GM19238 (cell line): Measurements from ENCODE around the gene PCBD1.

Experiments used
- DNase-seq: peaks from one replicate; pipeline ENCODE4 v3.0.0; 2011; ENCODE audit warnings: low spot score; ENCODE audit not compliant: insufficient read length

The PCBD1 gene

GRCh38 chr10:70902661-70903261 is 14.4 kb upstream of the PCBD1 start:
- no peak for DNase-seq

GRCh38 chr10:70901276-70901878 is 13.0 kb upstream of the PCBD1 start:
- DNase-seq, result no peak

DNA sequence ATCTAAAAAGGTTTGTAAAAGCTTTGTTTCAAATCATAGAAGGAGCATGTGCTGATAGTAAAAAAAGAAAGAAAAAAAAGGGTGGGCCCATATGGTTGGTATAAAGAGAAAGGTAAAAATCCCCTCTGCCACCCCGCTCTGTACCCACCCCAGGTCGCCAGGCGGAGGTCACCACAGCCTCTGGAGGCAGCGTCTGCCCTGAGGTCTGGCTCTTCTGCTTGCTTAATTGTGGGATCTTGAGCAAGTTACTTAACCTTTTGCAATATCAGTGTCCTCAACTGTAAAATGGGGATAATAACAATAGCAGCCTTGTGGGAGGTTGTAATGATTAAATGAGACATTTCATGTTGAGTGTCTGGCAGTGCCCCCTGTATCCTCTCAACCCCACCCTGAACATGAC is 10.7 kb upstream of the PCBD1 start:
- DNase-seq, result no peak

DNA sequence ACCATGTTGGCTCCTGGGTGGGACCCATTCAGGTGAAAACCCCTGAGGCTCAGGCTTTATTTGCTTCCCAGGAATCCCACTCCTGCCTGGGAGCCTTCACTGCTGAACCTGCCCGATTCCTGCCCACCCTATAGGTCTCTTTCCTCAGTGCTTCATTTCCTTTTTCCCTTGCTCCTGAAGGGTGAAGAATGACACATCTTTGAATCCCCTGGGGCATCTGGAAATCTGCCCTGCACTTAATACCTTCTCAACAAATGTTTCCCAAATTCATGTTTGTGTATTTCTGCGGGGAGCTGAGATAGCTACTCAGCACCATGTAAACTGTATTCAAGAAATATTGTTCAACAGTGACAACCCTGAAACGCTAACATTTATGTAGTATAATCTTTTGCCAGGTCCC is 10.3 kb upstream of the PCBD1 start:
- no peak for DNase-seq

GRCh38 chr10:70896551-70896950 is 8.2 kb upstream of the PCBD1 start:
- no peak for DNase-seq

- no peak for DNase-seq
These were observed 6.1 kb upstream of the PCBD1 start for GRCh38 chr10:70894416-70894815.

GRCh38 chr10:70893227-70894006 is 5.1 kb upstream of the PCBD1 start:
- DNase-seq, result no peak

DNA sequence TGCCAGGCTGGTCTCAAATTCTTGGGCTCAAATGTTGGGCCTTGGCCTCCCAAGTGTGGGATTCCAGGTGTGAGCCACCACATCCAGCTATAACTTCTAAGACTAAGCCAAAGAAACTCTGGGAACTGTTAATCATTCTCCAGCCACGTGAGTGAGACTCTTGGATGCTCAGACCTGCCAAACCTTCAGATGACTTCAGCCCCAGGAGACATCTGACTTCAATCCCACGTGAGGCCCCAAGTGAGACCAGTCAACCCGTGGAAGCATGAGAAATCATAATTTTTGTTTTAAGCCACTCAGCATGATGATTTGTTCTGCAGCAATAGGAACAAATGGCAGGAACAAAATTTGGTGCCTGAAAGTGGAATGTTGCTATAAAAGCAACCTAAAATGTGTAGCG is 4.3 kb upstream of the PCBD1 start:
- no peak for DNase-seq

DNA sequence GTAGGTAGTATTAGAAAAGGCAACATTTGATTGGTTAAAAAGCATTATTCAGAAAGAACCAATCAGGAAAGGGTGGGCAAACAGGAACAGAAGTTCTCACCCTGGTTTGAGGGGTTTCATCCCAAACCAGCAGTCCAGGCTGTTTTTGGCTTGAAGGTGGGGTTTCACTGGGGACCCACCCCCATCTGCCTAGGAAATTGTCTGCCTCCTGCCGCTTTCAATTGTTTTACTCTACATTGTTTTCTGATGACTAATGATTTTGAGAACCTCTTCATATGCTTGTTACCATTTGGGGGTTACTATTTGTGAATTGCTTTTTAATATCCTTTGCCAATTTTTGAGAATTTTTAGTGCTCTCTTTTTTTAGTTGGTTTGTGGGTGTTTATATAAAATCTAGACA is 3.3 kb upstream of the PCBD1 start:
- DNase-seq, result no peak

- DNase-seq, result no peak
These were observed 2.6 kb upstream of the PCBD1 start for GRCh38 chr10:70890917-70891431.

DNA sequence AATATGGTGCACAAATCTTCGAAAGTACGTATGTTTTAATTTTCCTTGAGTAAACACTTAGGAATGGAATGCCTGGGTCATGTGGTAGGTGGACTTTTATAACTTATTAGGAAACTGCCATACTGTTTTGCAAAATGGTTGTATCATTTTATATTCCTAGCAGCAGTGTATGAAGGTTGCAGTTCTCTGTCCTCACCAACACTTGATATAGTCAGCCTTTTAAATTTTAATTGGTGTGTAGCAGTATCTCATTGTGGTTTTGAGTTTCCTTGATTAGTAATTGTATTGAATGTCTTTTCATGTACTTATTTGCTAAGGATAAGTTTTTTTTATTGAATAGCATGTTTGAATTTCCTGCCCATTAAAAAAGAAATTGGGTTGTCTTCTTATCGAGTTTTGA is 926 bp upstream of the PCBD1 start:
- DNase-seq, result no peak

GRCh38 chr10:70886921-70887665 is 1.3 kb downstream of the PCBD1 start:
- no peak for DNase-seq

DNA sequence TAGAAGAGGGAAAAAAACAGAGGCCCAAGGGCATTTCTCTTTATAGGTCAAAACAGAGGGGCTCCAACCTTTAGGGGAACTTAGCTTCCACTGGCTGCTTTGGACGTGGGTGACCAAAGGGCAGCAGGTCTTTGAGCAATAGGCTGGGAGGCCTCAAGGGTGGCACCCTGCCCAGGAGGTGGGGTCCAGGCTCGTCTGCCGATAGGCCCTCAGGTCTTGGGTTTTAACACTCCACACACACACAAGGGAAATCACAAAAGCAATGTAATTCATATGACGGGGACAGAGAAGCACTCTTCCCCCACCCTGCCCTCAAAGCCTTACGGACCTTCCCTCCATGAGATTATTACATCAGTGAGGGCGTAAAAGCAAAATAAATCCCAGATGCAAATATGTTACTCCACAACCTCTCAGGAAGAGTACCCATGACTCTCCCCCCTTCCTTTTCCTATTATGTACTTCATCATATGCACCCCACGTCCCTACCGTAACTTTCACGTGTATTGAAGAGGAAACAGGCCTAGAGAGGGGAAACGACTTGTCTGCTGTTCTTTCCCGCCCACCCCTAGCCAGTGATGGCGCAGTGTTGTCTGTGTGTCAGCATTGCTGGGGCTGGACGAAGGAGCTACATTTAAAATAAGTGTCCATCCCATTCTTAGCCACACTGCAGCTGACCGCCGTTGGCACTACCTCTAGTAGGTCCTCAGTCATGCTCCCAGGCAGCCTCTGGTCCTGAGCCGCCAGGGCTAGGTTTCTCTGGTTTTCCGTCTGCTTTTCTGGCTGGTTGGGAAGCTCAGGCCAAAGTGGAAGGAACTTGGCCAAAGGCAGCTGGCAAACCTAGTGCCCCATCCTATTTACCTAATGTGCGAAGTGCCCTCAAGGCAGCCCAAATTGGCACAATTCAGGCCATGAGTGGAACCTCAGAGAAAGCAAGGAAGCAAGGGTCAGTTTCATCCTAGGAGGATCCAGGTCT is 2.1 kb downstream of the PCBD1 start:
- DNase-seq, result no peak

GRCh38 chr10:70885481-70885880 is 2.9 kb downstream of the PCBD1 start:
- DNase-seq, result no peak

DNA sequence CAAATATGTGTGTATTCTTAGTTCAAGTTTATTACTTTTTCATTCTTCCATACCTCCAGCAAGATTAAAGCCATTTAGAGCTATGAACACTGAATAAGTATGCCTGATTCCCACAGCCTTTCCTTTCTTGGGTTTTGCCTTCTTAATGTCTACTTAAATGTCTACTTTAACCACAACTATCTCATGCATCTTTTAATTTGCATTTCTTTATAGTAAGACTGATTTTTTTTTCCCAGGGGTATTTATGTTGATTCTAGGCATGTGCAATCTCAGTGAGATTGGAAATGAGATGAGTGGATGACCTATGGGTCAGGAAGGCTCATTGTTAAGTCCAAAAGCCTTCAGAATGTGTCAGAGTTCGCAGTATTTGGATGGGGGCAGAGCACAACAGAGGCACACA is 3.6 kb downstream of the PCBD1 start:
- DNase-seq, result no peak

DNA sequence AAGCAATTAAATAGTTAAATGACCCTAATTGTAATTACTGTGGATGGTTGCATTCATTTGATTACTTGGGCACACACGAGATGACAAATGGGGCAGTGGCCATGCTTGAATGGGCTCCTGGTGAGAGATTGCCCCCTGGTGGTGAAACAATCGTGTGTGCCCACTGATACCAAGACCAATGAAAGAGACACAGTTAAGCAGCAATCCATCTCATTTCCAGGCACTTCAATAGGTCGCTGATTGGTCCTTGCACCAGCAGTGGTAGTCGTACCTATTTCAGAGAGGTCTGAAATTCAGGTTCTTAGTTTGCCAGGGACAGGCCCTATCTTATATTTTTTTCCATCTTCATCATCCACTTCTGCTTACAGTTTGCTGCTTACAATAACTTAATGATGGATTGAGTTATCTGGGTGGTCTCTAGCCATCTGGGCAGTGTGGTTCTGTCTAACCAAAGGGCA is 8.3 kb downstream of the PCBD1 start:
- DNase-seq, result peak; percentile 63

DNA sequence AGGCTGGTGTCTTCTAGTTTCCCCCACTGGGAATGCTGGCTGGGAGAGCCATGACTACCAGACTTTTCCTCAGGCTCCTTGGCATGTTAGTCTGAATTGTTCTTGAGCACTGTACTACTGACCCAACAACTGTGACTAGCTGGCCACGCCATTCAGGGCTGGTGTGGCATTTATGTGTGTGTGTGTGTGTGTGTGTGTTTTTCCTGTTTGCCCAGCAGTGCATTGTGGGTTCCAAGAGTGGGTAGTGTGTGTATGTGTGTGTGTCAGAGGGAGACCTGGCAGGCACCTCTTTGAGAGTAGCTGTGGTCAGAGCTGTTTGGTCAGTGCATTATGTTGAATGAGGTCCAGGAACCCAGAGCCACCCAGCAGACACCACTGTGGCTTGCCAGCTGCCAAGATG is 9.2 kb downstream of the PCBD1 start:
- DNase-seq, result no peak

DNA sequence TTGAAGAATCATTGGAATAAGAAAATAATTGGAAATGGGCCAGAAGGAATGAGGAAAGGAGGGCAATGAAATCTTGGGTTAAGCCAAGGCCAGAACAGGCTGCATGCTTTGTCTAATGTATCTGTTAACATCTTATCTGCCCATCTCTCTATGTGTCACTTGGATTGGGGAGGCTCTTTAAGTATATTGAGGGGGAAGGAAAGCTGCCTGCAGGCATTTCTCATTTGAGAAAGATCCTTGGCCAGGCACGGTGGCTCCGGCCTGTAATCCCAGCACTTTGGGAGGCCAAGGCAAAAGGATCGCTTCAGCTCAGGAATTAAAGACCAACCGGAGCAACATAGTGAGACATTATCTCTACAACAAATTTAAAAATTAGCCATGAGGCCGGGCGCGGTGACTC is 14.3 kb downstream of the PCBD1 start:
- no peak for DNase-seq

DNA sequence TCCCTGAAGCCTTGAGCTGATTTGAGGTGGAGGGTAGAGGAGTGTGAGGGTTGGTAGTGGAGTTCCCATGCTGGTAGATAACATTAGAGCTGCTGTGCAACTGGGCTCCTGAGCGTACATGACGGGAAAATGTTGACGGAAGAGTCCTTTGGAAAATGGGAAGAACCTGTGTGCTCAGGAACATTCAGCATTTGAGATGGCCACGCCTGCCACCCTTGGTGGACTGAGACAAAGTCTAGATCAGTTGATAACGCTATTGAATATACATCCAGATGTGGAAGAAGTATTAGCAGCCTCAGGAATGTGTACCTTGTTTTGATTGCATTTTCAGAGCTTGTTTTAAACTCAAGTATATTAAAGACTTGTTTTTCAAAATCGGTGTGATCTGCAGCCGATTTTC is 16.1 kb downstream of the PCBD1 start:
- DNase-seq, result no peak

DNA sequence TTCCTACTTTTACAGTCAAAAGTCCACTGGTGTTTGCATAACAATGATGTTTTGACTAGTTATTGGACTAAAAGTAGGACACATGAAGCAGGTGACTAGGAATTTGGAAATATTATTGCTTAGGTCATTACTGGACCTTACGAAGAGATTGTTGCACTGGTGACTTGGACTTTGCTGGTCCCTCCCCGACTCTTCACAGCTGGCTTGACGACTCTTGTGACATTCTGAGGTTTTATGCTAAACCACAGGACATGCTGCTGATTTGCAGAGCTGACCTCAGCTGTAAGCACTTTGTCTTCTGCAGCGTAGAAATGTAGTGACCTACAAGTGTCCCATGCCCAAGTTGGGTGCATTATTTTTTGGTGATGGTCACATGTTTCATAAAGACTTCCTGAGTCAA is 21.9 kb downstream of the PCBD1 start:
- no peak for DNase-seq

GRCh38 chr10:70864935-70865334 is 23.4 kb downstream of the PCBD1 start:
- DNase-seq, result no peak
